Caco-2 (cell line): Measurements from ENCODE around the gene PLEKHN1. TPM values are rescaled to one million over a fixed set of nuclear protein-coding genes. Genes with fewer than 3 reads are reported as not detected.
"Not testable (repeated sequence)": the region's sequence is repeated elsewhere in the genome, so short reads cannot be mapped to it uniquely, and the experiment has no call there.

Source experiments
- BruUV-seq: library from RNA; stranded (reverse); fragments of 400-500 nt; replicated peaks from 2 replicates; lab custom pipeline; 2021; lab: Mats Ljungman, UMichigan
- CTCF ChIA-PET: fragments of 300-600 bp; sonication (Branson Sonifier 250); formaldehyde crosslinking; loops from one replicate; lab custom pipeline; 2022; ENCODE audit warnings: antibody characterized with exemption; lab: Charles Lee
- POLR2A ChIA-PET: fragments of 300-600 bp; sonication (Branson Sonifier 250); formaldehyde crosslinking; loops from one replicate; lab custom pipeline; 2022; ENCODE audit warnings: antibody characterized with exemption; lab: Charles Lee
- DNase-seq, 2 experiments: peaks; one replicate each; pipeline versions ENCODE4 v3.0.0 to v3.0.0-alpha.2; 2020 to 2022
- H3K27me3 ChIP-seq: replicated peaks from 2 replicates; pipeline ENCODE4 v1.6.0; 2011; ENCODE audit warnings: low read length; ENCODE audit not compliant: control insufficient read depth, insufficient read depth
- H3K36me3 ChIP-seq: 2 replicates; pipeline ENCODE4 v1.5.1; 2011; ENCODE audit warnings: low read length; ENCODE audit not compliant: control insufficient read depth, insufficient read depth
- H3K4me1 ChIP-seq: fragments of 250-450 bp; sonication (Bioruptor Pico); 2 replicates; pipeline ENCODE4 v1.5.1; 2020; ENCODE audit warnings: mild to moderate bottlenecking
- H3K4me3 ChIP-seq: 2 replicates; pipeline ENCODE4 v1.5.1; 2011; ENCODE audit warnings: low read depth, mild to moderate bottlenecking, control low read depth, low read length
- H3K9me3 ChIP-seq: fragments of 250-450 bp; sonication (Bioruptor Pico); 2 replicates; pipeline ENCODE4 v1.5.1; 2020; ENCODE audit warnings: mild to moderate bottlenecking, moderate library complexity
- H3K27ac Mint-ChIP-seq: one replicate; pipeline ENCODE4 v1.8.0; 2022; ENCODE audit warnings: mixed read lengths; ENCODE audit not compliant: unreplicated experiment
- H3K27me3 Mint-ChIP-seq: one replicate; pipeline ENCODE4 v1.8.0; 2022; ENCODE audit warnings: mixed read lengths; ENCODE audit not compliant: insufficient read depth, unreplicated experiment
- H3K36me3 Mint-ChIP-seq: one replicate; pipeline ENCODE4 v1.8.0; 2022; ENCODE audit warnings: mild to moderate bottlenecking, mixed read lengths; ENCODE audit not compliant: insufficient read depth, unreplicated experiment
- H3K4me1 Mint-ChIP-seq: one replicate; pipeline ENCODE4 v1.8.0; 2022; ENCODE audit warnings: low read depth, mixed read lengths; ENCODE audit not compliant: unreplicated experiment
- H3K4me3 Mint-ChIP-seq: one replicate; pipeline ENCODE4 v1.8.0; 2022; ENCODE audit warnings: mild to moderate bottlenecking, moderate library complexity, mixed read lengths; ENCODE audit not compliant: unreplicated experiment
- H3K9me3 Mint-ChIP-seq: one replicate; pipeline ENCODE4 v1.8.0; 2022; ENCODE audit warnings: mixed read lengths; ENCODE audit not compliant: unreplicated experiment
- CTCF ChIP-seq, 2 experiments: fragments of 200-600 bp in 1 of 2; IDR thresholded peaks; 1 replicate in 1 of 2; 2 replicates in 1 of 2; pipeline versions ENCODE4 v1.5.1 to v1.8.0; 2011 to 2022; ENCODE audit warnings: antibody characterized with exemption in 1 of 2, control low read depth in 1 of 2, inconsistent platforms in 1 of 2, low read depth in 1 of 2, low read length in 1 of 2, mild to moderate bottlenecking in 1 of 2, moderate library complexity in 1 of 2; ENCODE audit not compliant: insufficient read depth in 1 of 2, severe bottlenecking in 1 of 2, unreplicated experiment in 1 of 2
- intact Hi-C: fragments of 100-400 bp; cut with micrococcal nuclease; formaldehyde crosslinking; loops from one replicate; pipeline ENCODE4 v1.10.0; 2022; ENCODE audit not compliant: unreplicated experiment
- total RNA-seq: library from RNA; stranded (reverse); gene quantifications from 2 replicates; pipeline ENCODE4 v1.2.3, GENCODE V29; 2022

The PLEKHN1 gene
- total RNA-seq, 1 experiment from 2014 or later: 3.1 TPM

GRCh38 chr1:945688-946556 lies 20.4 kb upstream of the PLEKHN1 start:
- no peak for TF ChIP-seq CTCF (IDR thresholded peaks at IDR 0.05; ENCODE audit: insufficient read depth in 1 of 2, low read depth in 1 of 2, low read length in 1 of 2, severe bottlenecking in 1 of 2, unreplicated experiment in 1 of 2)
- Mint-ChIP-seq H3K27ac (peak overlapping the region; percentile 85), H3K4me3 (no peak overlapping the region), H3K4me1 (no peaks in the 10 kb centered on the region), H3K9me3 (no peaks in the 10 kb centered on the region), H3K27me3 (peaks cover 3% of the 10 kb centered on the region), H3K36me3 (peaks cover 43% of the 10 kb centered on the region)
- intact Hi-C loops: no loop called here
- CTCF ChIA-PET: no interaction called here
- Histone ChIP-seq H3K4me3 (no peak overlapping the region), H3K36me3 (no peaks in the 10 kb centered on the region; the same call in none of the 2 replicates), H3K27me3 (no peaks in the 10 kb centered on the region), H3K4me1 (peaks cover 14% of the 10 kb centered on the region), H3K9me3 (no peaks in the 10 kb centered on the region)
- POLR2A ChIA-PET: no interaction called here
- DNase-seq: no peak
- BruUV-seq: no TSS peak

- CTCF ChIA-PET, H3K36me3 ChIP-seq: not testable (repeated sequence)
- peaks cover 46% of the 10 kb centered on the region for H3K36me3 Mint-ChIP-seq
These were observed 19.5 kb upstream of the PLEKHN1 start for GRCh38 chr1:946811-947210.

GRCh38 chr1:947958-948357 lies 18.3 kb upstream of the PLEKHN1 start:
- no peaks in the 10 kb centered on the region for H3K4me1 Mint-ChIP-seq

More at GRCh38 chr1:946811-947210, 19.5 kb upstream of the PLEKHN1 start:
- H3K4me3 Mint-ChIP-seq, H3K4me1 ChIP-seq, H3K27ac Mint-ChIP-seq, BruUV-seq, POLR2A ChIA-PET, H3K9me3 ChIP-seq, H3K4me1 Mint-ChIP-seq, intact Hi-C loops, H3K9me3 Mint-ChIP-seq, DNase-seq, H3K4me3 ChIP-seq, H3K27me3 ChIP-seq, H3K27me3 Mint-ChIP-seq: not testable (repeated sequence)

More at GRCh38 chr1:947958-948357, 18.3 kb upstream of the PLEKHN1 start:
- H3K4me3 ChIP-seq: no peak overlapping the region
- Mint-ChIP-seq H3K9me3 (no peaks in the 10 kb centered on the region), H3K27me3 (no peaks in the 10 kb centered on the region), H3K36me3 (peaks cover 46% of the 10 kb centered on the region), H3K4me3 (no peak overlapping the region), H3K27ac (no peak overlapping the region)
- no peaks in the 10 kb centered on the region; the same call in none of the 2 replicates for H3K36me3 ChIP-seq
- DNase-seq: no peak
- H3K27me3 ChIP-seq: no peaks in the 10 kb centered on the region
- TF ChIP-seq CTCF (IDR thresholded peaks at IDR 0.05; ENCODE audit: insufficient read depth in 1 of 2, low read depth in 1 of 2, low read length in 1 of 2, severe bottlenecking in 1 of 2, unreplicated experiment in 1 of 2): no peak
- POLR2A ChIA-PET: no interaction called here
- intact Hi-C loops: no loop called here
- H3K9me3 ChIP-seq: no peaks in the 10 kb centered on the region
- CTCF ChIA-PET: no interaction called here
- H3K4me1 ChIP-seq: peaks cover 2% of the 10 kb centered on the region; the same call in 1 of the 2 replicates
- no TSS peak for BruUV-seq
